Measurements from ENCODE around the gene SEMA3E.

SEMA3E gene

GRCh38 chr7:83610649-83611304, 38.2 kb downstream of the SEMA3E start:
- FAIRE-seq (no peak), DNase-seq (ENCODE audit: insufficient read length, low spot score) (no peak)
- TF ChIP-seq TAF1 (IDR thresholded peaks at IDR 0.05; ENCODE audit: low read depth, low read length) = no peak
- no peak for TF ChIP-seq POU2F2 (IDR thresholded peaks at IDR 0.05; ENCODE audit: low read depth, low read length)
- TF ChIP-seq PAX5 (IDR thresholded peaks at IDR 0.05; ENCODE audit: insufficient read depth, low read length, severe bottlenecking) = no peak
- TF ChIP-seq POLR2A (IDR thresholded peaks at IDR 0.05; ENCODE audit: low read depth, low read length) = no peak
- TF ChIP-seq POLR2AphosphoS5 (IDR thresholded peaks at IDR 0.05; ENCODE audit: low read depth, low read length) = no peak

- FAIRE-seq = no peak
- no peak for TF ChIP-seq POLR2A (IDR thresholded peaks at IDR 0.05; ENCODE audit: low read depth, low read length)
- no peak for TF ChIP-seq POU2F2 (IDR thresholded peaks at IDR 0.05; ENCODE audit: low read depth, low read length)
- TF ChIP-seq PAX5 (IDR thresholded peaks at IDR 0.05; ENCODE audit: insufficient read depth, low read length, severe bottlenecking) = no peak
- no peak for TF ChIP-seq TAF1 (IDR thresholded peaks at IDR 0.05; ENCODE audit: low read depth, low read length)
- TF ChIP-seq SPI1 (IDR thresholded peaks at IDR 0.05; ENCODE audit: low read depth, low read length) = no peak
- no peak for TF ChIP-seq POLR2AphosphoS5 (IDR thresholded peaks at IDR 0.05; ENCODE audit: low read depth, low read length)
- DNase-seq (ENCODE audit: insufficient read length, low spot score) = no peak
These were observed 40.2 kb downstream of the SEMA3E start for GRCh38 chr7:83608716-83609115.

- no peak for TF ChIP-seq PAX5 (IDR thresholded peaks at IDR 0.05; ENCODE audit: insufficient read depth, low read length, severe bottlenecking)
- TF ChIP-seq POLR2AphosphoS5 (IDR thresholded peaks at IDR 0.05; ENCODE audit: low read depth, low read length) = no peak
- no peak for FAIRE-seq
- DNase-seq (ENCODE audit: insufficient read length, low spot score) = no peak
These were observed 45.3 kb downstream of the SEMA3E start for GRCh38 chr7:83603649-83604048.

- no peak for DNase-seq (ENCODE audit: insufficient read length, low spot score)
- no peak for TF ChIP-seq PAX5 (IDR thresholded peaks at IDR 0.05; ENCODE audit: insufficient read depth, low read length, severe bottlenecking)
- no peak for TF ChIP-seq POLR2AphosphoS5 (IDR thresholded peaks at IDR 0.05; ENCODE audit: low read depth, low read length)
- no peak for TF ChIP-seq POU2F2 (IDR thresholded peaks at IDR 0.05; ENCODE audit: low read depth, low read length)
- FAIRE-seq = no peak
These were observed 49.8 kb downstream of the SEMA3E start for GRCh38 chr7:83599131-83599530.

GRCh38 chr7:83593921-83594475, 54.9 kb downstream of the SEMA3E start:
- DNase-seq (ENCODE audit: insufficient read length, low spot score) (no peak), FAIRE-seq (no peak)

GRCh38 chr7:83588602-83589240, 60.2 kb downstream of the SEMA3E start:
- FAIRE-seq = no peak
- TF ChIP-seq POU2F2 (IDR thresholded peaks at IDR 0.05; ENCODE audit: low read depth, low read length) (no peak), POLR2A (IDR thresholded peaks at IDR 0.05; ENCODE audit: low read depth, low read length) (no peak), TAF1 (IDR thresholded peaks at IDR 0.05; ENCODE audit: low read depth, low read length) (no peak), SPI1 (IDR thresholded peaks at IDR 0.05; ENCODE audit: low read depth, low read length) (no peak), PAX5 (IDR thresholded peaks at IDR 0.05; ENCODE audit: insufficient read depth, low read length, severe bottlenecking) (no peak), POLR2AphosphoS5 (IDR thresholded peaks at IDR 0.05; ENCODE audit: low read depth, low read length) (no peak)
- no peak for DNase-seq (ENCODE audit: insufficient read length, low spot score)

More at GRCh38 chr7:83593921-83594475, 54.9 kb downstream of the SEMA3E start:
- TF ChIP-seq POLR2A (IDR thresholded peaks at IDR 0.05; ENCODE audit: low read depth, low read length) = no peak
- TF ChIP-seq TAF1 (IDR thresholded peaks at IDR 0.05; ENCODE audit: low read depth, low read length) = no peak
- TF ChIP-seq SPI1 (IDR thresholded peaks at IDR 0.05; ENCODE audit: low read depth, low read length) = no peak
- no peak for TF ChIP-seq POU2F2 (IDR thresholded peaks at IDR 0.05; ENCODE audit: low read depth, low read length)
- TF ChIP-seq POLR2AphosphoS5 (IDR thresholded peaks at IDR 0.05; ENCODE audit: low read depth, low read length) = no peak
- no peak for TF ChIP-seq PAX5 (IDR thresholded peaks at IDR 0.05; ENCODE audit: insufficient read depth, low read length, severe bottlenecking)

GRCh38 chr7:83586281-83586680, 62.7 kb downstream of the SEMA3E start:
- DNase-seq (ENCODE audit: insufficient read length, low spot score) (no peak), FAIRE-seq (no peak)
- TF ChIP-seq POU2F2 (IDR thresholded peaks at IDR 0.05; ENCODE audit: low read depth, low read length) (no peak), POLR2A (IDR thresholded peaks at IDR 0.05; ENCODE audit: low read depth, low read length) (no peak), TAF1 (IDR thresholded peaks at IDR 0.05; ENCODE audit: low read depth, low read length) (no peak), SPI1 (IDR thresholded peaks at IDR 0.05; ENCODE audit: low read depth, low read length) (no peak), POLR2AphosphoS5 (IDR thresholded peaks at IDR 0.05; ENCODE audit: low read depth, low read length) (no peak), PAX5 (IDR thresholded peaks at IDR 0.05; ENCODE audit: insufficient read depth, low read length, severe bottlenecking) (no peak)

- TF ChIP-seq PAX5 (IDR thresholded peaks at IDR 0.05; ENCODE audit: insufficient read depth, low read length, severe bottlenecking) (no peak), TAF1 (IDR thresholded peaks at IDR 0.05; ENCODE audit: low read depth, low read length) (no peak), SPI1 (IDR thresholded peaks at IDR 0.05; ENCODE audit: low read depth, low read length) (no peak), POU2F2 (IDR thresholded peaks at IDR 0.05; ENCODE audit: low read depth, low read length) (no peak), POLR2A (IDR thresholded peaks at IDR 0.05; ENCODE audit: low read depth, low read length) (no peak), POLR2AphosphoS5 (IDR thresholded peaks at IDR 0.05; ENCODE audit: low read depth, low read length) (no peak)
- FAIRE-seq = no peak
- DNase-seq (ENCODE audit: insufficient read length, low spot score) = no peak
These were observed 67.1 kb downstream of the SEMA3E start for GRCh38 chr7:83581667-83582435.

- DNase-seq (ENCODE audit: insufficient read length, low spot score) = no peak
- TF ChIP-seq POLR2AphosphoS5 (IDR thresholded peaks at IDR 0.05; ENCODE audit: low read depth, low read length) = no peak
- FAIRE-seq = no peak
These were observed 69.2 kb downstream of the SEMA3E start for GRCh38 chr7:83579740-83580139.

All from GM12891 (cell line).